HG02798 (cell line): ENCODE results near the gene ARL6IP4.
"Not testable (repeated sequence)": the region's sequence is repeated elsewhere in the genome, so short reads cannot be mapped to it uniquely, and the experiment has no call there.

Experiments used
- ATAC-seq: cut with Tn5 transposase; IDR thresholded peaks from one replicate; pipeline ENCODE4 v1.9.1; 2021; ENCODE audit warnings: mild to moderate bottlenecking; ENCODE audit not compliant: unreplicated experiment, poor library complexity

ARL6IP4 gene

GRCh38 chr12:122980183-122981035 is at the start of gene ARL6IP4:
ARL6IP4 (plus strand) TSS chr12:122980681; CDS start chr12:122981140, 459 bp downstream.
- peak; percentile 73 for ATAC-seq

- ATAC-seq, result no peak
Measured at GRCh38 chr12:122932207-122932606, 48.3 kb upstream of the ARL6IP4 start.

GRCh38 chr12:122934722-122935121 is 45.8 kb upstream of the ARL6IP4 start:
- ATAC-seq, result peak; percentile 58

GRCh38 chr12:122935318-122935717 is 45.2 kb upstream of the ARL6IP4 start:
- ATAC-seq, result no peak

GRCh38 chr12:122937622-122938091 is 42.8 kb upstream of the ARL6IP4 start:
- ATAC-seq, result no peak

- ATAC-seq, result no peak
Measured at GRCh38 chr12:122939125-122939524, 41.4 kb upstream of the ARL6IP4 start.

- ATAC-seq, result not testable (repeated sequence)
Measured at GRCh38 chr12:122941351-122941750, 39.1 kb upstream of the ARL6IP4 start.

GRCh38 chr12:122942637-122943036 is 37.8 kb upstream of the ARL6IP4 start:
- ATAC-seq, result no peak

- no peak for ATAC-seq
Measured at GRCh38 chr12:122943196-122943595, 37.3 kb upstream of the ARL6IP4 start.

- no peak for ATAC-seq
Measured at GRCh38 chr12:122944605-122945592, 35.6 kb upstream of the ARL6IP4 start.

- ATAC-seq, result peak; percentile 68
Measured at GRCh38 chr12:122946690-122947341, 33.7 kb upstream of the ARL6IP4 start.

GRCh38 chr12:122947352-122947792 is 33.1 kb upstream of the ARL6IP4 start:
- ATAC-seq, result no peak

- no peak for ATAC-seq
Measured at GRCh38 chr12:122948605-122949004, 31.9 kb upstream of the ARL6IP4 start.

- no peak for ATAC-seq
Measured at GRCh38 chr12:122949405-122949804, 31.1 kb upstream of the ARL6IP4 start.

- ATAC-seq, result no peak
Measured at GRCh38 chr12:122949816-122950675, 30.4 kb upstream of the ARL6IP4 start.

GRCh38 chr12:122951406-122951805 is 29.1 kb upstream of the ARL6IP4 start:
- ATAC-seq, result no peak

- peak; percentile 68 for ATAC-seq
Measured at GRCh38 chr12:122951979-122952892, 28.2 kb upstream of the ARL6IP4 start.

GRCh38 chr12:122955156-122955555 is 25.3 kb upstream of the ARL6IP4 start:
- no peak for ATAC-seq
